Epithelial cell of proximal tubule (primary cell): ENCODE measurements around the gene CFAP97. TPM values are rescaled to one million over a fixed set of nuclear protein-coding genes. Genes with fewer than 3 reads are reported as not detected.

Source experiments
- DNase-seq: peaks from one replicate; pipeline ENCODE4 v3.0.0-alpha.2; 2011; ENCODE audit warnings: low read depth
- H3K4me3 ChIP-seq: 2 replicates; pipeline ENCODE4 v1.5.1; 2011; ENCODE audit warnings: low read depth, mild to moderate bottlenecking, low read length
- CTCF ChIP-seq: conservative IDR thresholded peaks from 2 replicates; pipeline ENCODE4 v1.5.1; 2012; ENCODE audit warnings: low read depth, mild to moderate bottlenecking, low read length
- total RNA-seq: library from RNA; depleted of rRNA; stranded (reverse); fragments of >200 nt; gene quantifications from 2 replicates; pipeline ENCODE4 v1.2.3, GENCODE V29; 2015

The CFAP97 gene
- total RNA-seq, 1 donor from 2014 or later: 22.6 TPM

- H3K4me3 ChIP-seq: no peak overlapping the region
- no peak for TF ChIP-seq CTCF
- DNase-seq: no peak
Measured at GRCh38 chr4:185141777-185142176, 62.0 kb downstream of the CFAP97 start.

GRCh38 chr4:185139736-185140135, 64.1 kb downstream of the CFAP97 start:
- no peak for DNase-seq
- H3K4me3 ChIP-seq: no peak overlapping the region
- TF ChIP-seq CTCF: no peak

- DNase-seq: no peak
- no peak for TF ChIP-seq CTCF
- H3K4me3 ChIP-seq: no peak overlapping the region
Measured at GRCh38 chr4:185138161-185138560, 65.6 kb downstream of the CFAP97 start.

GRCh38 chr4:185137233-185137925, 66.4 kb downstream of the CFAP97 start:
- H3K4me3 ChIP-seq: no peak overlapping the region
- DNase-seq: no peak
- no peak for TF ChIP-seq CTCF

- peak; percentile 68 for TF ChIP-seq CTCF
- no peak overlapping the region for H3K4me3 ChIP-seq
- DNase-seq: no peak
Measured at GRCh38 chr4:185134307-185134869, 69.4 kb downstream of the CFAP97 start.

- H3K4me3 ChIP-seq: peak overlapping the region; percentile 64
- no peak for DNase-seq
- no peak for TF ChIP-seq CTCF
Measured at GRCh38 chr4:185128272-185129119, 75.3 kb downstream of the CFAP97 start.
